Effector CD8-positive, alpha-beta T cell (primary cell): ENCODE measurements around the gene ZER1.
"Not testable (repeated sequence)": the region's sequence is repeated elsewhere in the genome, so short reads cannot be mapped to it uniquely, and the experiment has no call there.

Source experiments
- DNase-seq: peaks from one replicate; lab custom pipeline; 2025; lab: John Stamatoyannopoulos, UW

The ZER1 gene

GRCh38 chr9:128787659-128788058 is 15.9 kb upstream of the ZER1 start:
- DNase-seq, result no peak

- DNase-seq, result peak; percentile 85
These were observed 15.2 kb upstream of the ZER1 start, which contains the start of gene TBC1D13 for GRCh38 chr9:128786681-128787601. Gene TBC1D13 (plus strand): TSS chr9:128787253. CDS start chr9:128787354, 101 bp downstream.

GRCh38 chr9:128785427-128785826 is 13.7 kb upstream of the ZER1 start:
- no peak for DNase-seq

- DNase-seq, result no peak
These were observed 10.9 kb upstream of the ZER1 start for GRCh38 chr9:128782669-128783068.

- no peak for DNase-seq
These were observed 9.7 kb upstream of the ZER1 start for GRCh38 chr9:128781187-128782070.

- DNase-seq, result not testable (repeated sequence)
These were observed 8.4 kb upstream of the ZER1 start for GRCh38 chr9:128780093-128780492.

- DNase-seq, result no peak
These were observed 3.1 kb upstream of the ZER1 start for GRCh38 chr9:128774804-128775203.

GRCh38 chr9:128773049-128773448 is 1.3 kb upstream of the ZER1 start:
- DNase-seq, result no peak

- DNase-seq, result no peak
These were observed 519 bp downstream of the ZER1 start for GRCh38 chr9:128771094-128771721.

GRCh38 chr9:128770286-128771030 is 1.3 kb downstream of the ZER1 start:
- no peak for DNase-seq

GRCh38 chr9:128768606-128769005 is 3.1 kb downstream of the ZER1 start:
- no peak for DNase-seq

GRCh38 chr9:128765499-128765898 is 6.2 kb downstream of the ZER1 start:
- no peak for DNase-seq

GRCh38 chr9:128764361-128764760 is 7.4 kb downstream of the ZER1 start:
- DNase-seq, result no peak

GRCh38 chr9:128762671-128763449 is 8.9 kb downstream of the ZER1 start:
- DNase-seq, result no peak

GRCh38 chr9:128757602-128758001 is 14.1 kb downstream of the ZER1 start:
- DNase-seq, result no peak

- no peak for DNase-seq
These were observed 18.1 kb downstream of the ZER1 start for GRCh38 chr9:128753627-128754026.

- no peak for DNase-seq
These were observed 20.7 kb downstream of the ZER1 start for GRCh38 chr9:128750926-128751595.

- no peak for DNase-seq
These were observed 24.5 kb downstream of the ZER1 start for GRCh38 chr9:128747241-128747640.

GRCh38 chr9:128743421-128743820 is 28.3 kb downstream of the ZER1 start:
- no peak for DNase-seq

GRCh38 chr9:128742401-128742800 is 29.3 kb downstream of the ZER1 start:
- DNase-seq, result no peak
